Muscle of leg (tissue), 11 donors: Measurements from ENCODE around the gene LRRN2. TPM values are rescaled to one million over a fixed set of nuclear protein-coding genes. Genes with fewer than 3 reads are reported as not detected.

Source experiments
- DNase-seq: peaks from one replicate; pipeline ENCODE4 v3.0.0; 2013
- H3K27ac ChIP-seq: one replicate; pipeline ENCODE4 v1.5.1; 2013; ENCODE audit warnings: mild to moderate bottlenecking, low read length, control low read depth
- H3K27me3 ChIP-seq: one replicate; pipeline ENCODE4 v1.6.1; 2013; ENCODE audit warnings: low read length; ENCODE audit not compliant: control insufficient read depth, insufficient read depth
- H3K36me3 ChIP-seq: one replicate; pipeline ENCODE4 v1.6.1; 2013; ENCODE audit warnings: low read length; ENCODE audit not compliant: control insufficient read depth, insufficient read depth
- H3K4me1 ChIP-seq: one replicate; pipeline ENCODE4 v1.6.1; 2013; ENCODE audit warnings: low read length; ENCODE audit not compliant: control insufficient read depth, insufficient read depth
- H3K4me3 ChIP-seq: one replicate; pipeline ENCODE4 v1.5.1; 2013; ENCODE audit warnings: low read length, control low read depth
- H3K9me3 ChIP-seq: replicated peaks from 2 replicates; pipeline ENCODE4 v1.6.1; 2013; ENCODE audit warnings: low read depth, low read length; ENCODE audit not compliant: control insufficient read depth
- WGBS: methylation state at CpG from one replicate; pipeline ENCODE4 v1.1.5; 2013; ENCODE audit warnings: missing lambda C conversion rate; ENCODE audit not compliant: insufficient coverage; 5-methylcytosine and 5-hydroxymethylcytosine counted together
- polyA plus RNA-seq, 8 donors: library from polyadenylated mRNA; unstranded; fragments of 120-200 nt; gene quantifications; one replicate each; pipeline versions ENCODE4 v1.2.1 to v1.2.3, GENCODE V29; 2013; ENCODE audit warnings: inconsistent platforms in 1 of 8, low replicate concordance in 1 of 8; ENCODE audit not compliant: insufficient read length in 8 of 8, insufficient read depth in 1 of 8
- total RNA-seq: library from RNA; stranded (reverse); fragments of 120-200 nt; gene quantifications from one replicate; pipeline ENCODE4 v1.2.4, GENCODE V29; 2013

Gene LRRN2
- total and polyA plus RNA-seq, 9 donors: 2.7 to 9.8 (median 6.1) TPM

- peak; percentile 79 for DNase-seq
- WGBS: 61% methylated on average over 6 of the region's 10 CpGs
- Histone ChIP-seq H3K27me3 (peaks cover 7% of the 10 kb centered on the region), H3K9me3 (no peaks in the 10 kb centered on the region), H3K4me1 (no peaks in the 10 kb centered on the region), H3K4me3 (no peak overlapping the region), H3K36me3 (no peaks in the 10 kb centered on the region), H3K27ac (no peak overlapping the region)
Measured at GRCh38 chr1:204670152-204670927, 15.2 kb downstream of the LRRN2 start.

- WGBS: 0% methylated on average over 1 of the region's 1 CpG
- no peaks in the 10 kb centered on the region for H3K36me3 ChIP-seq
Measured at GRCh38 chr1:204669579-204669978, 16.0 kb downstream of the LRRN2 start.

GRCh38 chr1:204664384-204664651 lies 21.2 kb downstream of the LRRN2 start:
- Histone ChIP-seq H3K4me1 (no peaks in the 10 kb centered on the region), H3K9me3 (no peaks in the 10 kb centered on the region), H3K27me3 (peaks cover 16% of the 10 kb centered on the region), H3K27ac (no peak overlapping the region), H3K4me3 (no peak overlapping the region), H3K36me3 (no peaks in the 10 kb centered on the region)
- DNase-seq: no peak
- 52% methylated on average over 4 of the region's 6 CpGs for whole genome bisulfite sequencing

More at GRCh38 chr1:204669579-204669978, 16.0 kb downstream of the LRRN2 start:
- Histone ChIP-seq H3K27ac (no peak overlapping the region), H3K4me3 (no peak overlapping the region), H3K9me3 (no peaks in the 10 kb centered on the region), H3K4me1 (no peaks in the 10 kb centered on the region), H3K27me3 (peaks cover 13% of the 10 kb centered on the region)
- DNase-seq: no peak

GRCh38 chr1:204663644-204664383 lies 21.7 kb downstream of the LRRN2 start:
- Histone ChIP-seq H3K27ac (no peak overlapping the region), H3K4me1 (no peaks in the 10 kb centered on the region), H3K4me3 (no peak overlapping the region), H3K27me3 (peaks cover 16% of the 10 kb centered on the region), H3K36me3 (no peaks in the 10 kb centered on the region), H3K9me3 (no peaks in the 10 kb centered on the region)
- no peak for DNase-seq
- 74% methylated on average over 12 of the region's 15 CpGs for WGBS

- Histone ChIP-seq H3K4me1 (no peaks in the 10 kb centered on the region), H3K36me3 (no peaks in the 10 kb centered on the region), H3K27ac (no peak overlapping the region), H3K9me3 (no peaks in the 10 kb centered on the region), H3K27me3 (peaks cover 14% of the 10 kb centered on the region), H3K4me3 (no peak overlapping the region)
- DNase-seq: no peak
Measured at GRCh38 chr1:204662530-204662929, 23.0 kb downstream of the LRRN2 start.

GRCh38 chr1:204660509-204660908 lies 25.0 kb downstream of the LRRN2 start:
- no peak overlapping the region for H3K4me3 ChIP-seq
- no peaks in the 10 kb centered on the region for H3K4me1 ChIP-seq
- no peaks in the 10 kb centered on the region for H3K36me3 ChIP-seq
- WGBS: 80% methylated on average over 1 of the region's 3 CpGs
- H3K9me3 ChIP-seq: no peaks in the 10 kb centered on the region
- H3K27me3 ChIP-seq: peaks cover 14% of the 10 kb centered on the region
- no peak for DNase-seq
- H3K27ac ChIP-seq: no peak overlapping the region

- no peaks in the 10 kb centered on the region for H3K36me3 ChIP-seq
- H3K4me1 ChIP-seq: no peaks in the 10 kb centered on the region
- DNase-seq: no peak
- H3K27ac ChIP-seq: no peak overlapping the region
- WGBS: no CpG with 5 or more reads among the region's 3 CpGs
- no peak overlapping the region for H3K4me3 ChIP-seq
- H3K27me3 ChIP-seq: peaks cover 7% of the 10 kb centered on the region
- no peaks in the 10 kb centered on the region for H3K9me3 ChIP-seq
Measured at GRCh38 chr1:204659056-204659455, 26.5 kb downstream of the LRRN2 start.

- 100% methylated on average over 1 of the region's 1 CpG for WGBS
- DNase-seq: no peak
- peaks cover 10% of the 10 kb centered on the region for H3K27me3 ChIP-seq
- H3K4me1 ChIP-seq: no peaks in the 10 kb centered on the region
- H3K27ac ChIP-seq: no peak overlapping the region
- H3K9me3 ChIP-seq: no peaks in the 10 kb centered on the region
- H3K36me3 ChIP-seq: no peaks in the 10 kb centered on the region
- H3K4me3 ChIP-seq: no peak overlapping the region
Measured at GRCh38 chr1:204658295-204658694, 27.2 kb downstream of the LRRN2 start.

- Histone ChIP-seq H3K9me3 (no peaks in the 10 kb centered on the region), H3K36me3 (no peaks in the 10 kb centered on the region), H3K4me1 (no peaks in the 10 kb centered on the region), H3K27ac (no peak overlapping the region), H3K27me3 (peaks cover 25% of the 10 kb centered on the region), H3K4me3 (no peak overlapping the region)
- DNase-seq: no peak
- 45% methylated on average over 4 of the region's 5 CpGs for WGBS
Measured at GRCh38 chr1:204653590-204654340, 31.8 kb downstream of the LRRN2 start.

- Histone ChIP-seq H3K36me3 (no peaks in the 10 kb centered on the region), H3K4me1 (no peaks in the 10 kb centered on the region), H3K4me3 (no peak overlapping the region), H3K9me3 (no peaks in the 10 kb centered on the region), H3K27ac (no peak overlapping the region), H3K27me3 (peaks cover 25% of the 10 kb centered on the region)
- WGBS: 15% methylated on average over 3 of the region's 3 CpGs
- DNase-seq: no peak
Measured at GRCh38 chr1:204652497-204652896, 33.0 kb downstream of the LRRN2 start.
